ENCODE data around the gene INHBC.
"Not testable (repeated sequence)": the region's sequence is repeated elsewhere in the genome, so short reads cannot be mapped to it uniquely, and the experiment has no call there.

The INHBC gene

DNA sequence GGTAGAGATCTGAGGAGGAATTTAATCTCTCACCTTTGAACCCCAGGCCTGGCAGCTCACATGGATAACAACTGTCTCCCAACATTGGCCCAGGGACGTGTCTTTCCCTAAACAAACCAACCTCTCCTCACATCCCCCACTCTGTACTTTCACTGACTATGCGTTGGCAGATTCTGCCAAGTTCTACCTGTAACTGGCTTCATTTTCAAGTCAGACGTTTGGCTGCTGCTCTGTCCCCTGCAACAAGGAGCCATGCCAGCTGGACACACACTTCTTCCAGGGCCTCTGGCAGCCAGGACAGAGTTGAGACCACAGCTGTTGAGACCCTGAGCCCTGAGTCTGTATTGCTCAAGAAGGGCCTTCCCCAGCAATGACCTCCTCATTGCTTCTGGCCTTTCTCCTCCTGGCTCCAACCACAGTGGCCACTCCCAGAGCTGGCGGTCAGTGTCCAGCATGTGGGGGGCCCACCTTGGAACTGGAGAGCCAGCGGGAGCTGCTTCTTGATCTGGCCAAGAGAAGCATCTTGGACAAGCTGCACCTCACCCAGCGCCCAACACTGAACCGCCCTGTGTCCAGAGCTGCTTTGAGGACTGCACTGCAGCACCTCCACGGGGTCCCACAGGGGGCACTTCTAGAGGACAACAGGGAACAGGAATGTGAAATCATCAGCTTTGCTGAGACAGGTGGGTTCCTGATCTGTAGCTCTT lies at the start of gene INHBC:
TSS of gene INHBC (plus strand) at position 268 of the 707 bp plus-strand sequence. CDS start at position 371, 103 bp downstream.
- DNase-seq (ENCODE audit: low read depth in 2 of 2): no peak

- no peak for DNase-seq (ENCODE audit: low read depth in 2 of 2)
Observed at GRCh38 chr12:57385586-57385985, 49.0 kb upstream of the INHBC start.

DNA sequence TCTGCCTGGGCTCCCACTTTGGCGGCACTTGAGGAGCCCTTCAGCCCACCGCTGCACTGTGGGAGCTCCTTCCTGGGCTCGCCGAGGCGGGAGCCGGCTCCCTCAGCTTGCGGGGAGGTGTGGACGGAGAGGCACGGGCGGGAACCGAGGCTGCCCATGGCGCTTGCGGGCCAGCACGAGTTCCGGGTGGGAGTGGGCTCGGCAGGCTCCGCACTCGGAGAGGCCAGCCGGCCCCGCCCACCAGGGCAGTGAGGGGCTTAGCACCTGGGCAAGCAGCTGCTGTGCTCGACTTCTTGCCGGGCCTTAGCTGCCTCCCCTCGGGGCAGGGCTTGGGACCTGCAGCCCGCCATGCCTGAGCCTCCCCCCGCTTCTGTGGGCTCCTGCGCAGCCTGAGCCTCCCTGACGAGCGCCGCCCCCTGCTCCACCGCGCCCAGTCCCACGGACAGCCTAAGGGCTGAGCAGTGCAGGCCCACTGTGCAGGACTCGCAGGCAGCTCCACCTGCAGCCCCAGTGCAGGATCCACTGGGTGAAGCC lies 48.3 kb upstream of the INHBC start:
- no peak for DNase-seq (ENCODE audit: low read depth in 2 of 2)

GRCh38 chr12:57388425-57388824 lies 46.2 kb upstream of the INHBC start:
- no peak for DNase-seq (ENCODE audit: low read depth in 2 of 2)

DNA sequence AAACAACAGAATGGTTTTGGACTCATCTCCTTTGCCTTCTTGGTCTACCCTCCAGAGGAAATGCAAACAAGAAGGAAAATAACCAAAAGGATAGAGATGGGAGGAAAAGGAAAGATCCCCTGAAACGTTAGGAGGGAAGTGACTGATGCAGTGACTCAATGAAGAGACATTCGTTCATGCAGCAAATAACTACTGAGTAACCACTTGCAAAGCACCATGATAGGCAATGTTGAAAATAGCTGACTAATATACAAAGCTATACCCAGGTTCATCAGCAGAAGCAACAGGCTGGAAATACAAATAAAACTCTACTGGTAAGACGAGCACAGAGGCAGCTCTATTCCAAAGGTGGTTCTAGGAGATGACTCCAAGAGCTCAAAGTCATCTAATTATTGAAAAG lies 45.6 kb upstream of the INHBC start:
- DNase-seq (ENCODE audit: low read depth in 2 of 2): no peak

- no peak for DNase-seq (ENCODE audit: low read depth in 2 of 2)
Observed at GRCh38 chr12:57390174-57390573, 44.4 kb upstream of the INHBC start.

GRCh38 chr12:57395121-57395520 lies 39.5 kb upstream of the INHBC start:
- no peak for DNase-seq (ENCODE audit: low read depth in 2 of 2)

GRCh38 chr12:57397441-57397840 lies 37.1 kb upstream of the INHBC start:
- DNase-seq (ENCODE audit: low read depth in 2 of 2): no peak

DNA sequence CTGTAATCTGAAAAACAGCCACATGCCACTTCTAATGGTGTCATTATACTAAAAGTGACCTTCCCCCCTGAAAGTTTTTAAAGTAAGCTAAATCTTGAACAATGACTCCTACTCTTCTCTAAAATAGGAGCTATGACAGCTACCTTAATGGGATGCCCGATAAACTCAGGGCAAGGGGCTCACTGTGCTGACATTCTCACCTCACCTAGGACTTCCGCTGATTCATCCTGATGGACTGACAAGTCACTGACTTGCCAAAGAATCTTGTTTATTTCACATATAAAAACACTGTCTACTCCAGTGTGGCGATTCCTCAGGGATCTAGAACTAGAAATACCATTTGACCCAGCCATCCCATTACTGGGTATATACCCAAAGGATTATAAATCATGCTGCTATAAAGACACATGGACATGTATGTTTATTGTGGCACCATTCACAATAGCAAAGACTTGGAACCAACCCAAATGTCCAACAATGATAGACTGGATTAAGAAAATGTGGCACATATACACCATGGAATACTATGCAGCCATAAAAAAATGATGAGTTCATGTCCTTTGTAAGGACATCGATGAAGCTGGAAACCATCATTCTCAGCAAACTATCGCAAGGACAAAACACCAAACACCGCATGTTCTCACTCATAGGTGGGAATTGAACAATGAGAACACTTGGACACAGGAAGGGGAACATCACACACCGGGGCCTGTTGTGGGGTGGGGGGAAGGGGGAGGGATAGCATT lies 34.7 kb upstream of the INHBC start:
- not testable (repeated sequence) for DNase-seq (ENCODE audit: low read depth in 2 of 2)

DNA sequence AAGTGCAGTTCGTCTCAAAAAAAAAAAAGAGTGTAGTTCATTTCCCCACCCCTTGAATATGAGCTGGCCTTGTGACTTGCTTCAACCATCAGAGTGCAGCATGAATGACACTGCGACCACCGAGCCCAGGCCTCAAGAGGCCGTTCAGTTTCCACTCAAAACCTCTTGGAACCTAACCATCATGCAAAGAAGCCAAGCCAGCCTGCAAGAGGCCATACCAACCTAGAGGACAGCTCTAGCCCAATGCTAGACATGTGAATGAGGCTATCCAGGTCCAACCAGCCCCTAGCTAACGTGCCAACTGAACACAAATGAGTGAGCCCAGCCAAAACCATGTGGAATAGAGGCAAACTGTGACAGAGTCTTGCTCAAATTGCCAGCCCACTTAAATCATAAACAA lies 33.4 kb upstream of the INHBC start:
- DNase-seq (ENCODE audit: low read depth in 2 of 2): no peak

GRCh38 chr12:57402156-57402555 lies 32.4 kb upstream of the INHBC start:
- DNase-seq (ENCODE audit: low read depth in 2 of 2): not testable (repeated sequence)

- DNase-seq (ENCODE audit: low read depth in 2 of 2): peak in 1 of 2 donors; percentile 13
Observed at GRCh38 chr12:57404966-57405640, 29.5 kb upstream of the INHBC start.

- no peak for DNase-seq (ENCODE audit: low read depth in 2 of 2)
Observed at GRCh38 chr12:57410534-57410933, 24.1 kb upstream of the INHBC start.

DNA sequence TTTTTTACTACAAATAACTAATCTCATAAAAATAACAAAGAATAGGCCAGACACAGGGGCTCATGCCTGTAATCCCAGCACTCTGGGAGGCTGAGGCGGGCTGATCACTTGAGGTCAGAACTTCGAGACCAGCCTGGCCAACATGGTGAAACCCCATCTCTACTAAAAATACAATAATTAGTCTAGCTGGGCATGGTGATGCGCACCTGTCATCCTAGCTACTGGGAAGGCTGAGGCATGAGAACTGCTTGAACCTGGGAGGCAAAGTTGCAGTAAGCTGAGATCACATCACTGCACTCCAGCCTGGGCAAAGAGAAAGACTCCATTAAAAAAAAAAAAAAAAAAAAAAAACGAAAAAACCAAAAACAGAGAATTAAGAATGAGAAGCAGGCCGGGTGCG lies 20.4 kb upstream of the INHBC start:
- not testable (repeated sequence) for DNase-seq (ENCODE audit: low read depth in 2 of 2)

DNA sequence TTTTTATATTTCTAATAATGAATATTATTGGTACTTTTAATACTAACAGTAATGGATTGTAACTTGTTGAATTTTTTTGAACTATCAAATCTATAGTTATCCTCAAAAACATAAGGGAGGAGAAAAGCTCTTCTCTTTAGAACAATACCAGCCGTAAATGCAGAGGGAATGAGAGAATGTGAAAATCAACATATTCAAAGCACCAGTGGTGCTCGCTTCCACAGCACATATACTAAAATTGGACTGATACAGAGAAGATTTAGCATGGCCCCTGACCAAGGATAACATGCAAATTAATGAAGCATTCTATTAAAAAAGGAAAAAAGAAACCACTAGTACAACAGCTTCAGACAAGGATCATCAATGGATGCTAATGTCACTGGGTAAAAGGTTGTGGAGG lies 19.5 kb upstream of the INHBC start:
- DNase-seq (ENCODE audit: low read depth in 2 of 2): no peak

DNA sequence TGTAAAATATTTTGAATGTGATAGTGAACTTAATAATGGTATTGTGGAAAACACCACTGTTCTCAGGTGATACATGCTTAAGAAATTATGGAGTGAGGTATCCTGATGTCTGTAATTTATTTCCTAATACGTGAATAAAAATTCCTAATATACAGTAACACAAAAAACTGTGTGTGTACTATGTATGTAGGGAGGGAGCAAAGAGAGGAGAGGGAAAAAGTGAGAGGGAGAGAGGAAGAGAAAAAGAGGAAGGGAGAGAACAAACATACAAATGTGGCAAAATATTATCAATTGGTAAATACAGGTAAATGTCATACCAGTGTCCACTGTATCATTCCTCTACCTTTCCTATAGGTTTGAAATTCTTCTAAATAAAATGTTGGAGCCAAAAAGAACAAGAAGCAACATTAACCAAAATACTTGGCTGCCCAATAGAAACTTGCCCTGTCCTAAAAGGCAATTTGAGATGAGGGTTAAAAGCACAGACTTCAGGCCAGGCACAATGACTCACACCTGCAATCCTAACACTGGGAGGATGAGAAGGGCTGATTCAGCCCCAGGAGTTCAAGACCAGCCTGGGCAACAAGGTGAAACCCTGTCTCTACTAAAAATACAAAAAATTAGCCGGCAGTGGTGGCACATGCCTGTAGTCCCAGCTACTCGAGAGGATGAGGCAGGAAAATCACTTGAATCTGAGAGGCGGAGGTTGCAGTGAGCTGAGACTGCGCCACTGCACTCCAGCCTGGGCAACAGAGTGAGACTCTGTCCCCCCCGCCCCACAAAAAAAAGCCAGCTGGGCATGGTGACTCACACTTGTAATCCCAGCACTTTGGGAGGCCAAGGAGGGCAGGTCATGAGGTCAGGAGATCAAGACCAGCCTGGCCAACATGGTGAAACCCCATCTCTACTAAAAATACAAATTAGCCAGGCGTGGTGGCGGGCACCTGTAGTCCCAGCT lies 18.3 kb upstream of the INHBC start:
- DNase-seq (ENCODE audit: low read depth in 2 of 2): no peak

- no peak for DNase-seq (ENCODE audit: low read depth in 2 of 2)
Observed at GRCh38 chr12:57418255-57418654, 16.3 kb upstream of the INHBC start.

DNA sequence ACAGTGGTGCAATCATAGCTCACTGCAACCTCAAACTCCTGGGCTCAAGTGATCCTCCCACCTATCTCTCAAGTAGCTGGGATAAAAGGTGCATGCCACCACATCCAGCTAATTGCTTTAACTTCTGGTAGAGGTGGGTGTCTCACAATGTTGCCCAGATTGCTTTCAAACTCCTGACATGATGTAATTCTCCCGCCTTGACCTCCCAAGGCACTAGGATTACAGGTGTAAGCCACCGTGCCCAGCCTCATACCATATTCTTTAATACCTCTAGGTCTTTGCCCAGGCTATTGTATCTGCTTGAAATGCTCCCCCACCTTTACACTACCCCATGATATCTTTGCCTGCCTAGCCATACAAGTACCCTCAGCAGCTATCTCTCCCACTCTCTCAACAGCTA lies 15.1 kb upstream of the INHBC start:
- DNase-seq (ENCODE audit: low read depth in 2 of 2): no peak

DNA sequence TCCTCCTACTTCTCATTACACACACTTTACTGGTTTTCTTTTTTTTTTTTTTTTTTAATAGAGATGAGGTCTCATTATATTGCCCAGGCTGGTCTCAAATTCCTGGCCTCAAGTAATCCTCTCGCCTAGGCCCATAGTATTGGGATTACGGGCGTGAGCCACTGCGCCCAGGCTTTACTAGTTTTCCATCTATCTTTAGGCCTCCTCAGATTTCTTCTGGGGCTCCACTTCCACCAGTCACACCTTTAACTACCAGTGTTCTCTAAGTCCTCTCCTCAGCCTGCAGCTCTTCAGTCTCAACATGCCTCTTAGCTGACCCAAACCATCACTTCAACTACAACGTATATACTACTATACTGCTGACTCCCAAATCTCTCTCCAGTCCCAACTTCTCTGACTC lies 14.1 kb upstream of the INHBC start:
- no peak for DNase-seq (ENCODE audit: low read depth in 2 of 2)

GRCh38 chr12:57426948-57427347 lies 7.6 kb upstream of the INHBC start:
- not testable (repeated sequence) for DNase-seq (ENCODE audit: low read depth in 2 of 2)

DNA sequence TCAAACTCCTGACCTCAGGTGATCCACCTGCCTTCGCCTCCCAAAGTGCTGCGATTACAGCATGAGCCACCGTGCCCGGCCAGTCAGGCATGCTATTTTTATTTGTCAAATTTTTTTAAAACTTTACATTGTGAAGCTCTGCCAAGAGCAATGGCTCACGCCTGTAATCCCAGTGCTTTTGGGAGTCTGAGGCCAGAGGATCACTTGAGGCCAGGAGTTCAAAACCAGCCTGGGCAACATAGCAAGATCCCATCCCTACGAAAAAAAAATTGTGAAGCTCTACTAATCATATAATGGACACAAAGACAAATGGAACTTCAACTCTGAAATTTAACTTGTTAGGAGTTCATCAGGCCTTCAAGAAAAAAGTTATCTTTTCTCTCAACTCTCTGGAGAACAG lies 5.6 kb upstream of the INHBC start:
- DNase-seq (ENCODE audit: low read depth in 2 of 2): no peak

All from stimulated activated CD4-positive, alpha-beta T cell treated with anti-CD3 and anti-CD28 coated beads, Interleukin-4, amount 100 ng/mL, for 48 hours (primary cell).